Uterus (tissue), 4 donors: ENCODE results near the gene PSAT1. TPM values are rescaled to one million over a fixed set of nuclear protein-coding genes. Genes with fewer than 3 reads are reported as not detected.
A peak's percentile ranks its signal among the peaks of the same experiment; 100 is the strongest.

Experiments used
- DNase-seq, 2 donors: peaks; one replicate each; pipeline ENCODE4 v3.0.0-alpha.2; 2019 to 2020
- H3K27ac ChIP-seq, 2 donors: fragments of 200-600 bp; sonication (generic); 1 replicate in 1 of 2; 2 replicates in 1 of 2; pipeline ENCODE4 v1.5.1; 2016 to 2018
- H3K27me3 ChIP-seq, 2 donors: fragments of 200-600 bp; sonication (generic); one replicate each; pipeline ENCODE4 v1.5.1; 2018 to 2019; ENCODE audit warnings: control low read depth in 1 of 2
- H3K36me3 ChIP-seq, 2 donors: fragments of 200-600 bp; sonication (generic); one replicate each; pipeline ENCODE4 v1.5.1; 2019; ENCODE audit warnings: control low read depth in 1 of 2
- H3K4me1 ChIP-seq, 2 donors: fragments of 200-600 bp; sonication (generic); one replicate each; pipeline ENCODE4 v1.5.1; 2018 to 2019; ENCODE audit warnings: control low read depth in 1 of 2
- H3K4me3 ChIP-seq, 2 donors: fragments of 200-600 bp; sonication (generic); 1 replicate in 1 of 2; 2 replicates in 1 of 2; pipeline ENCODE4 v1.5.1; 2018 to 2019; ENCODE audit warnings: mild to moderate bottlenecking in 1 of 2
- H3K9me3 ChIP-seq, 2 donors: fragments of 200-600 bp; sonication (generic); one replicate each; pipeline ENCODE4 v1.5.1; 2019; ENCODE audit warnings: control low read depth in 1 of 2
- POLR2A ChIP-seq, 2 donors: fragments of 450-650 bp; IDR thresholded peaks; one replicate each; pipeline ENCODE4 v1.6.1; 2016; ENCODE audit warnings: antibody characterized with exemption in 2 of 2, mild to moderate bottlenecking in 1 of 2, moderate library complexity in 1 of 2
- intact Hi-C: fragments of 100-400 bp; cut with DNase I; formaldehyde crosslinking; loops from one replicate; pipeline ENCODE4 v1.15.1; 2023; ENCODE audit warnings: low total_unique reads
- total RNA-seq, 4 donors: library from RNA; depleted of rRNA in 3 of 4; stranded (reverse); fragments of >200 nt in 3 of 4; gene quantifications; one replicate each; pipeline versions ENCODE4 v1.1.0 to v1.2.4, GENCODE V29; 2014 to 2023
- TF ChIP-seq, protein P1 (sequence below), 4 experiments: fragments of 200-600 bp in 2 of 4; fragments of 450-650 bp in 2 of 4; sonication (generic) in 2 of 4; IDR thresholded peaks; one replicate each; pipeline ENCODE4 v1.5.1; 2016 to 2019; ENCODE audit warnings: antibody characterized with exemption in 4 of 4, mild to moderate bottlenecking in 2 of 4, moderate library complexity in 1 of 4
- donor health status: DM: yes; HTN: yes; CAD: no.

The PSAT1 gene
- total RNA-seq, 4 donors from 2014 or later = 0.29 to 33.3 (median 1.6) TPM; not detected in 1

DNA sequence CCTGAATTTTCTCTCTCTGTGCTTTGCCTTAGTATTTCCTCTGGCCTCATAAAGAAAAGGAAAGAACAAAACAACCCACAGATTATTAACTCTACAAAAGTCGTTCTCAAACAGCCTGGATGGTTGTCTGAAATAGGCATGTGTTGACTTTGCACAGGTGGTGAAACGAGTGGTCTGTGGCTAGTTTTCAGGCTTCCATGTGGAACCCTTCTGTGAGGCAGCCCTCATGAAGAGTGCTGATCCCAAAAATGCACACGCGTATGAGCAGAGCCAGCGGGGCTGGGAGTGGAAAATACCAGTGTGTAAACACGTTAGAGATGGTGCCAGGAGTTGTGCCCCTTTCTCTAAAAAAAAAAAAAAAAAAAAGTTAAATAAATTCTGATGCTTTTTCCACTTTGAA, 4.9 kb upstream of the PSAT1 start:
- intact Hi-C loops = no loop called here

DNA sequence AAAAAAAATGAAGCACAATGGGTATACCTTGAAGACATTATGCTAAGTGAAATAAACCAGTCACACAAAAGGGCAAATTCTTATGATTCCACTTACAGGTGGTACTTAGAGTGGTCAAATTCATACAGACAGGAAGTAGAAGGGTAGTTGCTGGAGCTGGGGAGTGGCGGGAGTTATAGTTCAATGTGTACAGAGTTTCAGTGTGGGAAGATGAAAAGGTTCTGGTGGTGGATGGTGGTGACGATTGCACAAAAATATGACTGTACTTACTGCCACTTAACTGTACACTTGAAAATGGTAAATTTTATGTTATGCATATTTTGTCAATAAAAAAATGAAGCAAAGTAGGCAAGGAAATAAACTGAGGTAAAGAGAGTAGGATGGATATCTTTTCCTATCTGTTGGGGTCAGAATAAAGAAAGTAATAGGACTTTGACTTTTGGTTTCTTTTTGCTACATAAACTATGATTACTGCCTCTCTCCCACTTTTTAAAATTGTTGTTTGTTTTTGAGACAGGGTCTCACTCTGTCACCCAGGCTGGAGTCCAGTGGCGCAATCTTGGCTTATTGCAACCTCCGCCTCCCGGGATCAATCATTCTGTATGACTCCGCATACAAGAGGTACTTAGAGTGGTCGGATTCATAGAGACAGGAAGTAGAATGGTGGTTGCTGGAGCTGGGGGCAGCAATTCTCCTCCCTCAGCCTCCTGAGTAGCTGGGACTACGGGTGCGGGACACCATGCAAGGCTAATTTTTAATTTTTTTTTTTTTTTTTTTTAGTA, 4.0 kb upstream of the PSAT1 start:
- no peak for DNase-seq
- intact Hi-C loops = no loop called here

More for the DNA sequence above, 4.9 kb upstream of the PSAT1 start:
- Histone ChIP-seq H3K27ac (no peak overlapping the region), H3K36me3 (no peaks in the 10 kb centered on the region), H3K9me3 (no peaks in the 10 kb centered on the region), H3K4me1 (no peaks in the 10 kb centered on the region), H3K4me3 (no peak overlapping the region), H3K27me3 (no peaks in the 10 kb centered on the region)
- no peak for DNase-seq
- no peak for TF ChIP-seq POLR2A (IDR thresholded peaks at IDR 0.05)
- TF ChIP-seq, protein P1, sequence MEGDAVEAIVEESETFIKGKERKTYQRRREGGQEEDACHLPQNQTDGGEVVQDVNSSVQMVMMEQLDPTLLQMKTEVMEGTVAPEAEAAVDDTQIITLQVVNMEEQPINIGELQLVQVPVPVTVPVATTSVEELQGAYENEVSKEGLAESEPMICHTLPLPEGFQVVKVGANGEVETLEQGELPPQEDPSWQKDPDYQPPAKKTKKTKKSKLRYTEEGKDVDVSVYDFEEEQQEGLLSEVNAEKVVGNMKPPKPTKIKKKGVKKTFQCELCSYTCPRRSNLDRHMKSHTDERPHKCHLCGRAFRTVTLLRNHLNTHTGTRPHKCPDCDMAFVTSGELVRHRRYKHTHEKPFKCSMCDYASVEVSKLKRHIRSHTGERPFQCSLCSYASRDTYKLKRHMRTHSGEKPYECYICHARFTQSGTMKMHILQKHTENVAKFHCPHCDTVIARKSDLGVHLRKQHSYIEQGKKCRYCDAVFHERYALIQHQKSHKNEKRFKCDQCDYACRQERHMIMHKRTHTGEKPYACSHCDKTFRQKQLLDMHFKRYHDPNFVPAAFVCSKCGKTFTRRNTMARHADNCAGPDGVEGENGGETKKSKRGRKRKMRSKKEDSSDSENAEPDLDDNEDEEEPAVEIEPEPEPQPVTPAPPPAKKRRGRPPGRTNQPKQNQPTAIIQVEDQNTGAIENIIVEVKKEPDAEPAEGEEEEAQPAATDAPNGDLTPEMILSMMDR (IDR thresholded peaks at IDR 0.05) = no peak

DNA sequence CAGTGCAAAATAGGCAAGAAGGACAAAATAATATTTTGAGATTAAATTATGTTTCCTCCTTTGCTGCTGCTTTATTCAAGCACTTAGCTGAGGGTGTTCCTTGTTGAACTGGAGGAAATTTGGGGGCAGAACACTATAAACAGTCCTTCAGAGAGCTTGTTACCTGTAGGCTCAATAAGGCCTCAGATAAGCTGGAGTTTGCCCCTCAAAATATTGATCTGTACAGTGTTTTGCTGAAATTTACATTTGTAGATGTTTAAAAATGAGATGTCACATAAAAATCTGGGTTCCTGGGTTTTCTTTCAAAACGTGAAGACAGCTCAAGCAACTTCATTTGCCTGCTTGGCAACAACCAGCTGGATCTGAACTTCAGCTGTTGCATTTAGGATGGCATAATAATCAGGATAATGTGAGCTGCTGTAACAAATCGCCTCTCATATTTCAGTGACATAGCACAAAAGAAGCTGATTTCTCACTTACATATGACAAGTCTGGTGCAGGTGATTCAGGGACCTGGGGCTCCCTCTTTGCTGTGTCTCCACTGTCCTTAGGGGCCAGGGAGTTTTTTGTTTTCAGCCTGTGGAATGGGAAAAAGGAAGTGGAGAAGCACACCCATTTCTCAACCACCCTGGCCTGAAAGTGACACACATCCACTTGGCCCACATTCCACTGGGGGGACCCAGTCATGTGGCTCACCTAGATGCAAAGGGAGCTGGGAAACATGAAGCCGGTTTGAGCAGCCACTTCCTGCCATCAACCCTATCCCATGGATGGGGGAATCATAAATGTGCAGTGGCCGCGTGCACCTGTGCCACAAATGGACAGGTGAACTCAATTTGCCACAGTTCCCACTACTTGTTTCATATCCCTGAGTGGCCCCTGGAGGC, 2.4 kb upstream of the PSAT1 start:
- Histone ChIP-seq H3K36me3 (no peaks in the 10 kb centered on the region), H3K27ac (no peak overlapping the region), H3K27me3 (peaks cover 0 to 13% of the 10 kb centered on the region in 2 donors), H3K4me1 (peaks cover 0 to 9% of the 10 kb centered on the region in 2 donors), H3K4me3 (no peak overlapping the region), H3K9me3 (no peaks in the 10 kb centered on the region)
- DNase-seq = no peak
- no peak for TF ChIP-seq POLR2A (IDR thresholded peaks at IDR 0.05)
- TF ChIP-seq, protein P1 (IDR thresholded peaks at IDR 0.05) = no peak
- intact Hi-C loops = no loop called here

More for the DNA sequence above, 4.0 kb upstream of the PSAT1 start:
- Histone ChIP-seq H3K9me3 (no peaks in the 10 kb centered on the region), H3K4me1 (peaks cover 0 to 3% of the 10 kb centered on the region in 2 donors), H3K4me3 (no peak overlapping the region), H3K27me3 (no peaks in the 10 kb centered on the region), H3K36me3 (no peaks in the 10 kb centered on the region), H3K27ac (no peak overlapping the region)
- TF ChIP-seq, protein P1 (IDR thresholded peaks at IDR 0.05) = no peak
- no peak for TF ChIP-seq POLR2A (IDR thresholded peaks at IDR 0.05)

DNA sequence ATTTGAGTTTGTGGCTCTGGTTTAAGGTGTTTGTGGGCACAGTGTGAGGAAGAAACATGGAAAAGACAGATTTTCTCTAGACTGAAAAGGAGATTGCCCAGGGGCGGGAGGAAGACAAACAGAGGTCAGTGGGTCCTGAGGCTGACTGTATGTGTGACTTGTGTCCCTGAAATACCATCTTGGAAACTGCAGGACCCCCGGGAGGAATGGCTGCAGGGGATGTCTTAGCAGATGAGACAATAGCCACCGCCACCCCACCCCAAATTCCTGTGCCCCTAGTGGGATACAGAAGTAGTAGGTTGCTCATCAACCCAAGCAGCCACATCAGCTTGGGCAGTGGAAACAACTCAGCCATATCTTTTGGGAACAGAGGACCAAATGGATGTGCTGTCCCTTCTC, 1.7 kb upstream of the PSAT1 start:
- Histone ChIP-seq H3K4me3 (no peak overlapping the region), H3K4me1 (peaks cover 0 to 9% of the 10 kb centered on the region in 2 donors), H3K27ac (no peak overlapping the region), H3K36me3 (no peaks in the 10 kb centered on the region), H3K27me3 (peaks cover 3 to 20% of the 10 kb centered on the region in 2 donors), H3K9me3 (no peaks in the 10 kb centered on the region)
- no peak for TF ChIP-seq POLR2A (IDR thresholded peaks at IDR 0.05)
- TF ChIP-seq, protein P1 (IDR thresholded peaks at IDR 0.05) = no peak
- no peak for DNase-seq
- intact Hi-C loops = no loop called here

DNA sequence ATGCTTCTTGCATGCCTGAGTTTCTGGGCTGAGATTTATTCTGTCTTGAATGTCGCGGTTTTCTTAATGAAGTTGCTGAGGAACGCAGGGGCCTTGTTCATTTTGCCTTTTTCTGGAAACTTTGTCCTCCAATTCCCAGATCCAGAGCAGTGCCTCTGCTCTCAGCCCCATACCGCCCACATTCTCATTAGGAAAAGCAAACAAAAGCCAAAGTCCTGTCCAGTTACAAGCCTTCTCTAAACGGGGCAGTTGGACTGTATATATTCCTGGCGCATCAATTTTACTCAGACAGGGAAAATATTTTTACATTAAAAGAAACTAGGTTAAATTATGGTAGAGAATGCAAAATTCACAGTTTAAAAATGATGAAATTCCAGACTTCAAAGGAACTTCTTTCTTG, 1.2 kb upstream of the PSAT1 start:
- Histone ChIP-seq H3K27me3 (peaks cover 3 to 24% of the 10 kb centered on the region in 2 donors), H3K4me3 (peak overlapping the region in 1 of 2 donors; percentile 49), H3K27ac (no peak overlapping the region), H3K4me1 (peaks cover 0 to 9% of the 10 kb centered on the region in 2 donors), H3K9me3 (no peaks in the 10 kb centered on the region), H3K36me3 (no peaks in the 10 kb centered on the region)
- intact Hi-C loops = no loop called here
- TF ChIP-seq, protein P1 (IDR thresholded peaks at IDR 0.05) = no peak
- TF ChIP-seq POLR2A (IDR thresholded peaks at IDR 0.05) = no peak
- DNase-seq = no peak
